ENCODE results near the gene RECQL5. TPM values are rescaled to one million over a fixed set of nuclear protein-coding genes. Genes with fewer than 3 reads are reported as not detected.

Gene RECQL5
- total RNA-seq, 1 donor from 2014 or later: 11.0 TPM

GRCh38 chr17:75624021-75624420 is 42.9 kb downstream of the RECQL5 start:
- Histone ChIP-seq H3K9ac (ENCODE audit: low read depth in 1 of 3, low read length in 3 of 3) (peak overlapping the region in 1 of 3 donors; percentile 16), H3K4me1 (ENCODE audit: control insufficient read depth in 3 of 3, insufficient read depth in 3 of 3, low read length in 3 of 3) (peaks cover 0 to 8% (median 6%) of the 10 kb centered on the region in 3 donors), H3K36me3 (ENCODE audit: control insufficient read depth in 3 of 3, insufficient read depth in 3 of 3, low read length in 3 of 3) (peaks cover 15 to 27% (median 16%) of the 10 kb centered on the region in 3 donors), H3K27ac (ENCODE audit: low read depth, low read length) (no peak overlapping the region), H3K4me3 (ENCODE audit: low read length in 3 of 3) (no peak overlapping the region), H3K9me3 (ENCODE audit: control insufficient read depth in 3 of 3, low read length in 3 of 3) (no peaks in the 10 kb centered on the region), H3K27me3 (ENCODE audit: control insufficient read depth in 3 of 3, insufficient read depth in 3 of 3, low read length in 3 of 3) (peaks cover 0 to 10% (median 4%) of the 10 kb centered on the region in 3 donors)

- no peak overlapping the region for H3K27ac ChIP-seq (ENCODE audit: low read depth, low read length)
- H3K36me3 ChIP-seq (ENCODE audit: control insufficient read depth in 3 of 3, insufficient read depth in 3 of 3, low read length in 3 of 3): peaks cover 13 to 34% (median 16%) of the 10 kb centered on the region in 3 donors
- H3K9ac ChIP-seq (ENCODE audit: low read depth in 1 of 3, low read length in 3 of 3): peak overlapping the region in 1 of 3 donors; percentile 33
- peaks cover 0 to 10% (median 4%) of the 10 kb centered on the region in 3 donors for H3K27me3 ChIP-seq (ENCODE audit: control insufficient read depth in 3 of 3, insufficient read depth in 3 of 3, low read length in 3 of 3)
- no peak overlapping the region for H3K4me3 ChIP-seq (ENCODE audit: low read length in 3 of 3)
- peaks cover 0 to 8% (median 6%) of the 10 kb centered on the region in 3 donors for H3K4me1 ChIP-seq (ENCODE audit: control insufficient read depth in 3 of 3, insufficient read depth in 3 of 3, low read length in 3 of 3)
- H3K9me3 ChIP-seq (ENCODE audit: control insufficient read depth in 3 of 3, low read length in 3 of 3): no peaks in the 10 kb centered on the region
These were observed 43.6 kb downstream of the RECQL5 start for GRCh38 chr17:75623386-75623785.

- Histone ChIP-seq H3K27me3 (ENCODE audit: control insufficient read depth in 3 of 3, insufficient read depth in 3 of 3, low read length in 3 of 3) (peaks cover 0 to 12% (median 8%) of the 10 kb centered on the region in 3 donors), H3K9me3 (ENCODE audit: control insufficient read depth in 3 of 3, low read length in 3 of 3) (no peaks in the 10 kb centered on the region), H3K4me1 (ENCODE audit: control insufficient read depth in 3 of 3, insufficient read depth in 3 of 3, low read length in 3 of 3) (peaks cover 0 to 8% (median 6%) of the 10 kb centered on the region in 3 donors), H3K9ac (ENCODE audit: low read depth in 1 of 3, low read length in 3 of 3) (no peak overlapping the region), H3K4me3 (ENCODE audit: low read length in 3 of 3) (no peak overlapping the region), H3K27ac (ENCODE audit: low read depth, low read length) (no peak overlapping the region), H3K36me3 (ENCODE audit: control insufficient read depth in 3 of 3, insufficient read depth in 3 of 3, low read length in 3 of 3) (peaks cover 12 to 38% (median 17%) of the 10 kb centered on the region in 3 donors)
These were observed 44.1 kb downstream of the RECQL5 start for GRCh38 chr17:75622771-75623273.

- H3K9me3 ChIP-seq (ENCODE audit: control insufficient read depth in 3 of 3, low read length in 3 of 3): no peaks in the 10 kb centered on the region
- no peak overlapping the region for H3K4me3 ChIP-seq (ENCODE audit: low read length in 3 of 3)
- H3K36me3 ChIP-seq (ENCODE audit: control insufficient read depth in 3 of 3, insufficient read depth in 3 of 3, low read length in 3 of 3): peaks cover 13 to 35% (median 14%) of the 10 kb centered on the region in 3 donors
- peaks cover 0 to 8% (median 6%) of the 10 kb centered on the region in 3 donors for H3K4me1 ChIP-seq (ENCODE audit: control insufficient read depth in 3 of 3, insufficient read depth in 3 of 3, low read length in 3 of 3)
- no peak overlapping the region for H3K9ac ChIP-seq (ENCODE audit: low read depth in 1 of 3, low read length in 3 of 3)
- no peak overlapping the region for H3K27ac ChIP-seq (ENCODE audit: low read depth, low read length)
- H3K27me3 ChIP-seq (ENCODE audit: control insufficient read depth in 3 of 3, insufficient read depth in 3 of 3, low read length in 3 of 3): peaks cover 0 to 14% (median 8%) of the 10 kb centered on the region in 3 donors
These were observed 44.9 kb downstream of the RECQL5 start for GRCh38 chr17:75622076-75622475.

GRCh38 chr17:75621489-75621888 is 45.5 kb downstream of the RECQL5 start:
- Histone ChIP-seq H3K9me3 (ENCODE audit: control insufficient read depth in 3 of 3, low read length in 3 of 3) (no peaks in the 10 kb centered on the region), H3K36me3 (ENCODE audit: control insufficient read depth in 3 of 3, insufficient read depth in 3 of 3, low read length in 3 of 3) (peaks cover 10 to 31% (median 10%) of the 10 kb centered on the region in 3 donors), H3K27ac (ENCODE audit: low read depth, low read length) (no peak overlapping the region), H3K4me1 (ENCODE audit: control insufficient read depth in 3 of 3, insufficient read depth in 3 of 3, low read length in 3 of 3) (peaks cover 0 to 8% (median 6%) of the 10 kb centered on the region in 3 donors), H3K9ac (ENCODE audit: low read depth in 1 of 3, low read length in 3 of 3) (no peak overlapping the region), H3K27me3 (ENCODE audit: control insufficient read depth in 3 of 3, insufficient read depth in 3 of 3, low read length in 3 of 3) (peaks cover 0 to 14% (median 8%) of the 10 kb centered on the region in 3 donors), H3K4me3 (ENCODE audit: low read length in 3 of 3) (no peak overlapping the region)

GRCh38 chr17:75619506-75620431 is 47.2 kb downstream of the RECQL5 start:
- Histone ChIP-seq H3K4me1 (ENCODE audit: control insufficient read depth in 3 of 3, insufficient read depth in 3 of 3, low read length in 3 of 3) (peaks cover 0 to 8% (median 6%) of the 10 kb centered on the region in 3 donors), H3K4me3 (ENCODE audit: low read length in 3 of 3) (no peak overlapping the region), H3K9me3 (ENCODE audit: control insufficient read depth in 3 of 3, low read length in 3 of 3) (no peaks in the 10 kb centered on the region), H3K9ac (ENCODE audit: low read depth in 1 of 3, low read length in 3 of 3) (no peak overlapping the region), H3K27me3 (ENCODE audit: control insufficient read depth in 3 of 3, insufficient read depth in 3 of 3, low read length in 3 of 3) (peaks cover 0 to 14% (median 8%) of the 10 kb centered on the region in 3 donors), H3K27ac (ENCODE audit: low read depth, low read length) (no peak overlapping the region), H3K36me3 (ENCODE audit: control insufficient read depth in 3 of 3, insufficient read depth in 3 of 3, low read length in 3 of 3) (peaks cover 8 to 22% (median 10%) of the 10 kb centered on the region in 3 donors)

- Histone ChIP-seq H3K4me1 (ENCODE audit: control insufficient read depth in 3 of 3, insufficient read depth in 3 of 3, low read length in 3 of 3) (no peaks in the 10 kb centered on the region), H3K4me3 (ENCODE audit: low read length in 3 of 3) (no peak overlapping the region), H3K27me3 (ENCODE audit: control insufficient read depth in 3 of 3, insufficient read depth in 3 of 3, low read length in 3 of 3) (peaks cover 0 to 14% (median 8%) of the 10 kb centered on the region in 3 donors), H3K9me3 (ENCODE audit: control insufficient read depth in 3 of 3, low read length in 3 of 3) (no peaks in the 10 kb centered on the region), H3K9ac (ENCODE audit: low read depth in 1 of 3, low read length in 3 of 3) (no peak overlapping the region), H3K27ac (ENCODE audit: low read depth, low read length) (no peak overlapping the region), H3K36me3 (ENCODE audit: control insufficient read depth in 3 of 3, insufficient read depth in 3 of 3, low read length in 3 of 3) (peaks cover 6 to 23% (median 11%) of the 10 kb centered on the region in 3 donors)
These were observed 49.3 kb downstream of the RECQL5 start for GRCh38 chr17:75617675-75618074.

GRCh38 chr17:75617218-75617617 is 49.7 kb downstream of the RECQL5 start:
- Histone ChIP-seq H3K27ac (ENCODE audit: low read depth, low read length) (no peak overlapping the region), H3K36me3 (ENCODE audit: control insufficient read depth in 3 of 3, insufficient read depth in 3 of 3, low read length in 3 of 3) (peaks cover 6 to 23% (median 12%) of the 10 kb centered on the region in 3 donors)

GRCh38 chr17:75616521-75617122 is 50.3 kb downstream of the RECQL5 start:
- Histone ChIP-seq H3K27ac (ENCODE audit: low read depth, low read length) (no peak overlapping the region), H3K4me3 (ENCODE audit: low read length in 3 of 3) (no peak overlapping the region), H3K9ac (ENCODE audit: low read depth in 1 of 3, low read length in 3 of 3) (no peak overlapping the region), H3K27me3 (ENCODE audit: control insufficient read depth in 3 of 3, insufficient read depth in 3 of 3, low read length in 3 of 3) (peaks cover 0 to 14% (median 8%) of the 10 kb centered on the region in 3 donors), H3K4me1 (ENCODE audit: control insufficient read depth in 3 of 3, insufficient read depth in 3 of 3, low read length in 3 of 3) (no peaks in the 10 kb centered on the region), H3K9me3 (ENCODE audit: control insufficient read depth in 3 of 3, low read length in 3 of 3) (no peaks in the 10 kb centered on the region), H3K36me3 (ENCODE audit: control insufficient read depth in 3 of 3, insufficient read depth in 3 of 3, low read length in 3 of 3) (peaks cover 6 to 23% (median 12%) of the 10 kb centered on the region in 3 donors)

More at GRCh38 chr17:75617218-75617617, 49.7 kb downstream of the RECQL5 start:
- H3K9me3 ChIP-seq (ENCODE audit: control insufficient read depth in 3 of 3, low read length in 3 of 3): no peaks in the 10 kb centered on the region
- no peak overlapping the region for H3K9ac ChIP-seq (ENCODE audit: low read depth in 1 of 3, low read length in 3 of 3)
- peaks cover 0 to 14% (median 8%) of the 10 kb centered on the region in 3 donors for H3K27me3 ChIP-seq (ENCODE audit: control insufficient read depth in 3 of 3, insufficient read depth in 3 of 3, low read length in 3 of 3)
- H3K4me3 ChIP-seq (ENCODE audit: low read length in 3 of 3): no peak overlapping the region
- no peaks in the 10 kb centered on the region for H3K4me1 ChIP-seq (ENCODE audit: control insufficient read depth in 3 of 3, insufficient read depth in 3 of 3, low read length in 3 of 3)
